B cell (primary cell): ENCODE data around the gene SLC39A12.

Source experiments
- EZH2 ChIP-seq: IDR thresholded peaks from 2 replicates; pipeline ENCODE4 v1.6.1; 2012; ENCODE audit warnings: borderline replicate concordance, low read depth, mild to moderate bottlenecking, moderate library complexity, low read length; ENCODE audit not compliant: insufficient read depth, poor library complexity, severe bottlenecking
- TF ChIP-seq, protein P1 (sequence below): fragments of 200-600 bp; IDR thresholded peaks from one replicate; pipeline ENCODE4 v1.8.0; 2022; ENCODE audit warnings: antibody characterized with exemption, mild to moderate bottlenecking

DNA sequence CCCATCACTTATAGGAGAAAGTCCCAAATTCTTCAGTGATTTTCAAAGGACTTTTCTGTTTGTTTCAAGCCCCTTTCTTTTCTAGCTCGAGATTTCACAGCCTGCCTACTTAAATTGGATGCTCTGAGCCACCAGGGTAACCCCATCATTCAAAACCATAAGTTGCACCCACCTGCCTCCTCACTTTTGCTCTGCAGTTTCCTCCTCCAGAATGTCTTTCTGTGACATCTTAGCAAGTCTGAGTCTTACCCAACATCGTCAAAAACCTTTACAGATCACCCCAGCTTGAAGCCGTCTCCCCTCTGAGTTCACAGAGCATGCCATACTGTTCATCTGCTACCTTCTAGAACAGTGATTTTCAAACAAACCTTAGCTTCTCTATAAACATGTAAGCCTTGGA lies 124.2 kb downstream of the SLC39A12 start:
- TF ChIP-seq, protein P1, sequence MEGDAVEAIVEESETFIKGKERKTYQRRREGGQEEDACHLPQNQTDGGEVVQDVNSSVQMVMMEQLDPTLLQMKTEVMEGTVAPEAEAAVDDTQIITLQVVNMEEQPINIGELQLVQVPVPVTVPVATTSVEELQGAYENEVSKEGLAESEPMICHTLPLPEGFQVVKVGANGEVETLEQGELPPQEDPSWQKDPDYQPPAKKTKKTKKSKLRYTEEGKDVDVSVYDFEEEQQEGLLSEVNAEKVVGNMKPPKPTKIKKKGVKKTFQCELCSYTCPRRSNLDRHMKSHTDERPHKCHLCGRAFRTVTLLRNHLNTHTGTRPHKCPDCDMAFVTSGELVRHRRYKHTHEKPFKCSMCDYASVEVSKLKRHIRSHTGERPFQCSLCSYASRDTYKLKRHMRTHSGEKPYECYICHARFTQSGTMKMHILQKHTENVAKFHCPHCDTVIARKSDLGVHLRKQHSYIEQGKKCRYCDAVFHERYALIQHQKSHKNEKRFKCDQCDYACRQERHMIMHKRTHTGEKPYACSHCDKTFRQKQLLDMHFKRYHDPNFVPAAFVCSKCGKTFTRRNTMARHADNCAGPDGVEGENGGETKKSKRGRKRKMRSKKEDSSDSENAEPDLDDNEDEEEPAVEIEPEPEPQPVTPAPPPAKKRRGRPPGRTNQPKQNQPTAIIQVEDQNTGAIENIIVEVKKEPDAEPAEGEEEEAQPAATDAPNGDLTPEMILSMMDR = no peak
- TF ChIP-seq EZH2 = no peak
